HS-5 (cell line): Measurements from ENCODE around the gene FFAR3.
"Not testable (repeated sequence)": the region's sequence is repeated elsewhere in the genome, so short reads cannot be mapped to it uniquely, and the experiment has no call there.

Experiments used
- DNase-seq: peaks from one replicate; pipeline ENCODE4 v3.0.0-alpha.2; 2012; ENCODE audit warnings: low read depth

The FFAR3 gene

DNA sequence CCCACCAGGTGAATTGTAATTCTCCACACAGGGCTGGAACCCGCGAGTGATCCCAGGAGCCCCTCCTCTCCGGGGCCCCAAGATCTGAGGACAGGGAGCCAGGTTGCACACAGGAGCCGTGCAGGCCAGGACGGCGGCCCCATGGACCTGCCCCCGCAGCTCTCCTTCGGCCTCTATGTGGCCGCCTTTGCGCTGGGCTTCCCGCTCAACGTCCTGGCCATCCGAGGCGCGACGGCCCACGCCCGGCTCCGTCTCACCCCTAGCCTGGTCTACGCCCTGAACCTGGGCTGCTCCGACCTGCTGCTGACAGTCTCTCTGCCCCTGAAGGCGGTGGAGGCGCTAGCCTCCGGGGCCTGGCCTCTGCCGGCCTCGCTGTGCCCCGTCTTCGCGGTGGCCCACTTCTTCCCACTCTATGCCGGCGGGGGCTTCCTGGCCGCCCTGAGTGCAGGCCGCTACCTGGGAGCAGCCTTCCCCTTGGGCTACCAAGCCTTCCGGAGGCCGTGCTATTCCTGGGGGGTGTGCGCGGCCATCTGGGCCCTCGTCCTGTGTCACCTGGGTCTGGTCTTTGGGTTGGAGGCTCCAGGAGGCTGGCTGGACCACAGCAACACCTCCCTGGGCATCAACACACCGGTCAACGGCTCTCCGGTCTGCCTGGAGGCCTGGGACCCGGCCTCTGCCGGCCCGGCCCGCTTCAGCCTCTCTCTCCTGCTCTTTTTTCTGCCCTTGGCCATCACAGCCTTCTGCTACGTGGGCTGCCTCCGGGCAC is 6.7 kb upstream of the FFAR3 start:
- DNase-seq = no peak

DNA sequence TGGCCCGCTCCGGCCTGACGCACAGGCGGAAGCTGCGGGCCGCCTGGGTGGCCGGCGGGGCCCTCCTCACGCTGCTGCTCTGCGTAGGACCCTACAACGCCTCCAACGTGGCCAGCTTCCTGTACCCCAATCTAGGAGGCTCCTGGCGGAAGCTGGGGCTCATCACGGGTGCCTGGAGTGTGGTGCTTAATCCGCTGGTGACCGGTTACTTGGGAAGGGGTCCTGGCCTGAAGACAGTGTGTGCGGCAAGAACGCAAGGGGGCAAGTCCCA is 6.1 kb upstream of the FFAR3 start:
- no peak for DNase-seq

DNA sequence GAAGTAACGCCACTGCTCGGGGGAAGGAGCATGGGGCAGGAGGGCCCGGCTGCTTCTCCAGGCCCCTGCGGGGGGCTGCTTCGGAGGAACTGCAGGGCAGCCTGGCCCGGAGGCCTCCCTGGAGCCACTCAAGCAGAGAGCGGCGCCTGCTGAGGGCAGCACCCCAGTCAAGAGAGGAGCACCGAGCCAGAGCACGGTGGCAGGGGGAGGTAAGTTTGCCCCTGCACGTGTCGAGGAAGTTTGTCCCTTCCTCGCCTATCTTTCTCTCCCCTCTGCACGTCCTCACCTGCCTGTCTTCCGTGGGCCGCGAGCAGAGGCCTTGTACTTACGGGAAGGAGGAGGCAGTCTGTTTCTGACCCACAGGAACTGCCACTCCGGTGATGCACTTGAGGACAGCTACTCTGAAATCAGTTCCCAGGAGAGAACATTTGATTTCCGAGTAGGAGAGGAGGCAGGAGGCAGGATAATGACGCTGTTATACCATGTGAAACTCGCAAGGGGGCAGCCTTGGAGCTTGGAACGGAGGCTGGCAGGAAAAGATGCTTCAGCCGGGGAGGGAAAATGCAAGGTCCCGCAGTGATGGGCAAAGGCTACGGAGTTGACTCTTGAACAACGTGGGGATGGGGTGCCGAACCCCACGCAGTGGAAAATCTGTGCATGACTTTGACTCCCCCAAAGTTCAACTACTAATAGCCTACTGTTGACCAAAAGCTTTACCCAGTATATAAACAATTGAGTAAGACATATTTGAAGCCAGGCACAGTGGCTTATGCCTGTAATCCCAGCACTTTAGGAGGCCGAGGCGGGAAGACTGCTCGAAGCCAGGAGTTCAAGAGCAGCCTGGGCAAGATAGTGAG is 5.6 kb upstream of the FFAR3 start:
- peak; percentile 42 for DNase-seq

DNA sequence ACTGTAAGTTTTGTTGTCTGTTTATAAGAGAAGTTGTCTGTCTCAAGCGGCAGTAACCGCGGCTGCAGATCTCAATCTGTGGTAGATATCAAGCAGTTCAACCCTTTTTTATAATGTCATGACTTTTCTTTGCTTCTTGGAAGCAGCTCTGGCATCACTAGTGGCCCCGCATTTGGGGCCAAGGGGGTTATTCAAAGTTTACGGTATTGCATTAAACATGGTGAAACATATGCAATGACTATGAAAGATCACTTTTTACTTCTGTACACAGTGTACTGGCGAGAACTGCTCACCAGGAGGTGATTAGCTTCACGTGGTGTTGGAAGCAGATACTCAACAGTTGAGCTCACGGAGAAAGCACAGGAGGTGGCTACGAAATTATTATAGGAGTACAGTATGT is 4.6 kb upstream of the FFAR3 start:
- DNase-seq = no peak

DNA sequence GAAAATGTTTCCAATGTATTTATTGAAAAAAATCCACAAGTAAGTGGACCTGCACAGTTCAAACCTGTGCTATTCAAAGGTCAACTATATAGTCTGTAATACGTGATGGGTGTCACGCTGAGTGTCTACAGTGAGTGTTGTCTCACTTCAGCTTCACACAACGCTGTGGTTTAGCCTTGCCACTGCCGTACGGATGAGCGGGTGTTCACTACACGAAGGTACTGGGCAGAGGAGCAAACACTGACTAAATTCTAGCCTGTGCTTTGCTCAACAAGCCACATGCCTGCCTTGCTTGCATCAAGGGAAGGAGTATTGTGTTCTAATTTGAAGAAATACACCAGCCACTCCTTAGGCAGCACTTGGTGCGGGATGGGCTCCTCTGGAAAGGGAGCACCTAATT is 3.4 kb upstream of the FFAR3 start:
- no peak for DNase-seq

DNA sequence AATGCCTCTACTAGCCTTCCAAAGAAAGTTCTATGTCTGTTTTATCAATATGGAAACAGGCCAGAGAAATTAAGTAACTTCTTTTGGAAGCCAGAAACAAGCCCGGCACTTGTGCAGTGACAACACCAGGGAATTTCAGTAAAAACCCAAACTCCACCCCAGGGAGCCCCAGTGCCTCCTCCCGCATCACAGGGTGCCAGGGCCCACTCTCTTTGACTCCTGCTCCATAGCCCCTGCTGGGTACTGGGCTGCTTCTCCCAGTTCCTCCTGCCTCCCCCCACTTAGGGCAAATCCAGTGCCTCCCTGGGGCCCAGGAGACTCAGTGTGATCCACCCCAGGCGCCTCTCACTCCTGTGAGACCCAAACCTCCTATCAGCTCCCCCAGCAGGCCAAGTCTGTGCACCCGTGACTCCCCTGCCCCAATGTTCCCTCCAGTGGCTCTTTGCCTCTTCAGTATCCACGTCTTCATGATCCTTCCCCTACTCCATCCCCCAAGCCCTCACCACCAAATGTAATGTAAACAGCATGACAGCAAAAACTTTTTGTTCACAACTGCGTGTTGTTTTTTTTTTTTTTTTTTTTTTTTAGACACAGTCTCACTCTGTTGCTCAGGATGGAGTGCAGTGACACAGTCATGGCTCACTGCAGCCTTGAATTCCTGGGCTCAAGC is 2.3 kb upstream of the FFAR3 start:
- DNase-seq = no peak

DNA sequence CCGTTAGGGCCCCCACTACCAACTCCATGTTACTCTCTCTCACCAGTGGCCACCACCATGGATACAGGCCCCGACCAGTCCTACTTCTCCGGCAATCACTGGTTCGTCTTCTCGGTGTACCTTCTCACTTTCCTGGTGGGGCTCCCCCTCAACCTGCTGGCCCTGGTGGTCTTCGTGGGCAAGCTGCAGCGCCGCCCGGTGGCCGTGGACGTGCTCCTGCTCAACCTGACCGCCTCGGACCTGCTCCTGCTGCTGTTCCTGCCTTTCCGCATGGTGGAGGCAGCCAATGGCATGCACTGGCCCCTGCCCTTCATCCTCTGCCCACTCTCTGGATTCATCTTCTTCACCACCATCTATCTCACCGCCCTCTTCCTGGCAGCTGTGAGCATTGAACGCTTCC is 574 bp downstream of the FFAR3 start:
- not testable (repeated sequence) for DNase-seq

DNA sequence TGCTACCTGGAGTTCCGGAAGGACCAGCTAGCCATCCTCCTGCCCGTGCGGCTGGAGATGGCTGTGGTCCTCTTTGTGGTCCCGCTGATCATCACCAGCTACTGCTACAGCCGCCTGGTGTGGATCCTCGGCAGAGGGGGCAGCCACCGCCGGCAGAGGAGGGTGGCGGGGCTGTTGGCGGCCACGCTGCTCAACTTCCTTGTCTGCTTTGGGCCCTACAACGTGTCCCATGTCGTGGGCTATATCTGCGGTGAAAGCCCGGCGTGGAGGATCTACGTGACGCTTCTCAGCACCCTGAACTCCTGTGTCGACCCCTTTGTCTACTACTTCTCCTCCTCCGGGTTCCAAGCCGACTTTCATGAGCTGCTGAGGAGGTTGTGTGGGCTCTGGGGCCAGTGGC is 1.1 kb downstream of the FFAR3 start:
- DNase-seq = not testable (repeated sequence)

DNA sequence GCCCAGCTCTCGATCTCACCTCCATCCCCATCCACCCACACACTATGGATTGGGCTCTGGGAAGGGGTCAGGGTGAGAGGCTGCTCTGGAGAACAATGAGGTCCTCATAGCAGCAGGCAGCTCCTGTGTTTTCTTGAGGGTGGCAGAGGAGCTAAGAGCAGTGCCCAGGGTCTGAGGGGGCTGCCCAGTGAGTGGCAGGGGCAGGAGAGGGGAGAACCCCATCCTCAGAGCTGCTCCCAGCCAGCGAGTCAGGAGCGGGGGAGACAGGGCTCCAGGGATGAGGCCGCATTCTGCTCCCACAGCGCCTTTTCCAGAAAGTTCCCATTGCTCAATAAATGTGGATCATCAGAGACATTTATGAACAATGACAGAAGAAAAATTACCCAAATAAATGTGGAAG is 1.8 kb downstream of the FFAR3 start:
- not testable (repeated sequence) for DNase-seq

DNA sequence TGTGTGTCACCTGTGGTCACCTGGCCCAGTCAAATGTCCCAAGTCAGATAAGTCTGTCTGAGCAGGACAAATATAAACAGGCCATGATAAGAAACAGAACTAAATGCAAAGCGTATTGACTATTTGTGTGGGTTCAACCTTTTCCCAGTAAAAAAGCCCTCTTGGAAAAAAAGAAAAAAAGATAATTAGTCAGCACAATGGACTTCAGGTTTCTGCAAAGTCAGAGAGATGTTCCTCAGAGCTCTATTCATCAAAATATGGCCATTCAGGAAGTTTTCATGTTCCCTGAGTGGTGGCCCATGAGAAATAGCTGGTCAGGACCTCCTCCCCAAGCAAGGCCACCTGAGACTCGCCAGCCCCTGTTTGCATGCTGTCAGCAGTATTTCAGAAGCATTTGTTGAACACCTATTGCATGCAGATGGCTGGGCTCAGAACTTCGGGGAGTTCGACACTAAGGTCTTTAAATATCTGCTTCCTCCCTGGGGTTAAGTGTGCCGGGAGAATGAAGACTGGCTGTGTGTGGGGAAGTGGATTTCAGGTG is 2.7 kb downstream of the FFAR3 start:
- no peak for DNase-seq

DNA sequence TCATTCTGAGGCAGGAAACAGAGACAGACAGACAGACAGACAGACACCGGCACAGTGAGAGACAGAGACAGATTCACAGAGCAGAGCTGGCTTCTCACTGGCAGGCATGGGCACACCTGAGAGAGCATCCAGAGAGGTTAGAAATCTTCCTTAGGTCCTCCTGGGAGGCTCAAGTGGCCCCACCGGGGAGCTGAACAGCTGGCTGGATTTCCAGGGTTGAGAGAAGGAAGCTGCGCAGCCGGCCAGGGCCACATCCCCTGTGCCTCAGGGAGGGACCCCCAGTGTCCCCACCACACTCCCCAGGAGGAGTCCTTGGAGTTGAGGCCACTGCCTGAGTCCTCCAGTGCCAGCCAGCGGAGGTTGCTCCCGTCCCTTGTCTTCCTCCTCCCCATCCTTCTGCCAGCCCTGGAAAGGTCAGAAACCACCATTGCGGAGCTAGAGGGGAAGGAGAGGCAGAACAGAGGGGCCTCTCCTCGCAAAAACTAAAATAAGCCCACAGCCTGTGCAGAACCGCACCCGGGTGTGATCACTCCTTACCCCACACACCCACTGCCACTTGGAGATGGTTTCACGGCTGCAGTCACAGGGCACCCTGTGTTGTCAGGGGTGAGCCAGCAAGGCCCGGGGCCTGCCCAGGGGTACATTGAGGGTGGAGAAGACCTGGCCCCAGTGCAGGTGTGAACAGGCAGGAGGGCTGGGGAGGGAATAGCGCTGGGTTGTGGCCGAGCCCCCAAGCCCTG is 4.2 kb downstream of the FFAR3 start:
- DNase-seq = no peak

DNA sequence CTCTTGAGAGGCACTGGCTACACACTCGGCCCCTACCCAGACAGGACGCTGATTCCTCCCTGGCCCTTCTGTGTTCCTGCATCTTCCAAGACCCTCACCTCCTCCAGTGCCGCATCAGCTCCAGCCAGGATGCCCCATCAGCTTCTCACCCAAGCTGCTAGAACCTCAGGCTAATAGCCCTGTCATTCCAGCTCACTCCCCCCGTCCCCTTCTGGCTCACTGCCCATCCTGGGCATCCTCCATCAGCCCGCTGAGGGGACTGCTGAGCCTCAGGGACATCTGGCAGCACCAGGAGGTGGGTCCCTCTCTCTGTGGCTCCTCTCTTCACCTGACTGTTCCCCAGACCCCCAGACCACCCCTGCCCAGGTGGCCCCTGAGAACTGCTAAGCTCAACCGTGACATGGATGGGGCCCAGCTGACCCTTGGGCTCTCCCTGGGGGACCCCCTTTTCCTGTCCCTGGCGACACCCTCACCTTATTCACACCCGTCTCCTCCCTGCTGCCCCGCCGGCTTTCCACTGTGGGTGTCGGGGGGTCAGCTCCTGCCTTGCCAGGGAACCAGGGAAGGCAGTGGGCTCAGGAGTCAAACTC is 4.8 kb downstream of the FFAR3 start:
- DNase-seq = no peak

DNA sequence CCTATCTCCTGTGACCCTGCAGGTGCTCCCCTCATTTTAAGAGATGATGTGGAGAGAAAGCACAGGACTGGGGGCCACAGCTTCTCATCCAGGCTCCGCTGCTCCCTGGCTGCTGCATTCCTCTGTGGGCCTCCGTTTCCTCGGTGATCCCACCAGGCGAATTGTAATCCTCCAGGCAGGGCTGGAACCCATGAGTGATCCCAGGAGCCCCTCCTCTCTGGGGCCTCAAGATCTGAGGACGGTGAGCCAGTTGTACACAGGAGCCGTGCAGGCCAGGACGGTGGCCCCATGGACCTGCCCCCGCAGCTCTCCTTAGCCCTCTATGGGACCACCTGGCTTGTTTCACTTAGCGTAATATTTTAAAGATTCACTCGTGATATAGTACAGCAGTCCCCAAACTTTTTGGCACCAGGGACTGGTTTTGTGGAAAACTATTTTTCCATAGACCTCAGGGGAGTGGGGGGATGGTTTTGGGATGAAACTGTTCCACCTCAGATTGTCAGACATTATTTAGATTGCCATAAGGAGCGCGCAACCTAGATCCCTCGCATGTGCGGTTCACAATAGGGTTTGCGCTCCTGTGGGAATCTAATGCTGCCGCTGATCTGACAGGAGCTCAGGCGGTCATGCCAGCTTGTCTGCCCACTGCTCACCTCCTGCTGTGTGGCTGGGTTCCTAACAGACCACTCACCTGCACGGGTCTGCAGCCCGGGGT is 5.6 kb downstream of the FFAR3 start:
- DNase-seq = no peak

DNA sequence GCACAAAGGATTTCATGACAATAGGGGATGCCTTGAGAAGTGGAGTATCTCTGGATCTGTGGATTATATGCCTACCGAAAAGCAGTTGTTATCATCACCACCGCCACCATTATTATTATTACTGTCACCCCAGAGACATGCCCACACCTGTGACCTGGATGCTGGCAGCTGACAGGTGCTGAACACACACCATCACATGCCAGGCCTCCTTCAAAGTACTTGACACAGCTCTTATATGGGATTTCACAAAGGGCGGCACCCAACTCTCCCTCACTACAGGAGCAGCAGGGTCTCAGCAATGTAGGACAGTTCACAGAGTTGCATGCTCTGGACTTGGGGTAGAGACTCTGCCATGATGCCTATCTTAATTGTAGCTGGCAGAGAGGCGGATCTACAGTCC is 7.0 kb downstream of the FFAR3 start:
- no peak for DNase-seq

DNA sequence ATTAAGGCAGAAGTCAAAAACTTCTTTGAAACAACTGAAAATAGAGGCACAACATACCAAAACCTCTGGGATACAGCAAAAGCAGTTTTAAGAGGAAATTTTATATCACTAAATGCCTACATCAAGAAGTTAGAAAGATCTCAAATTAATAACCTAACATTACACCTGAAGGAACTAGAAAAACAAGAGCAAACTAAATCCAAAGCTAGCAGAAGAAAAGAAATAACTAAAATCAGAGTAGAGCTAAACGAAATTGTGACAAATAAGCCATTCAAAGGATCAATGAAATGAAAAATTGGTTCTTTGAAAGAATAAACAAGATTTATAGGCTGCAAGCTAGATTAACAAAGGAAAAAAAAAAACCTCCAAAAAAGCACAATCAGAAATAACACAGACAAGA is 10.1 kb downstream of the FFAR3 start:
- no peak for DNase-seq

DNA sequence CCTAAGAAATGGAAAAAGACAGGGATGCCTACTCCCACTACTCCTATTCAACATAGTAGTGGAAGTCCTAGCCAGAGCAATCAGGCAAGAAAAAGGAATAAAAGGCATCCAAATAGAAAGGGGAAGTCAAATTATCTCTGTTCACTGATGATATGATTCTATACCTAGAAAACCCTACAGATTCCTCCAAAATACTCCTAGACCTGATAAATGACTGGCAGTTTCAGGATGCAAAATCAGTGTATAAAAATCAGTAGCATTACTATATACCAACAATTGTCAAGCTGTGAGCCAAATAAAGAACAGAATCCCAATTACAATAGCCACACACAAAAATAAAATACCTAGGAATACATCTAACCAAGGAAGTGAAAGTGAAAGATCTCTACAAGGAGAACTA is 11.3 kb downstream of the FFAR3 start:
- no peak for DNase-seq

DNA sequence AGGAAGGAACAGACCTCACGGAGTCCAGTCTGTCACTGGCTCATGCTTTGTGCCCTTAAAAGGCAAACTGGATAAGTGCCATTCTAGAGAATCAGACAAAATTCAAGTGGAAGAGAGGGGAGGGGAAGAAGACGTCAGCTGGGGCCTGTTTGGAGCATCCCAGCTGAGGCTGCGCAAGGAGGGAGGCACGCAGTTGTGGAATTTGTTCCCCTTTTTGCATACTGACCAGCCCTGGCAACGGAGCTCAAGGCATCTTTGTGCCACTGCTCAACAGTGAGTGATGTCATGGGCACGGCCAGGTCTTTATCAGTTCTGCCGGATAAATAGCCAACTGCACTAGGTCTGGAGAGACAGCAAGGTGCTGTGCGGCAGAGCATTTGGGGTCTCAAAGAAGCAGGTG is 12.5 kb downstream of the FFAR3 start, which contains the start of gene GPR42:
TSS of gene GPR42 (plus strand) at position 347 of the 400 bp plus-strand sequence. CDS start 292 bp downstream, outside the sequence.
- DNase-seq = no peak

DNA sequence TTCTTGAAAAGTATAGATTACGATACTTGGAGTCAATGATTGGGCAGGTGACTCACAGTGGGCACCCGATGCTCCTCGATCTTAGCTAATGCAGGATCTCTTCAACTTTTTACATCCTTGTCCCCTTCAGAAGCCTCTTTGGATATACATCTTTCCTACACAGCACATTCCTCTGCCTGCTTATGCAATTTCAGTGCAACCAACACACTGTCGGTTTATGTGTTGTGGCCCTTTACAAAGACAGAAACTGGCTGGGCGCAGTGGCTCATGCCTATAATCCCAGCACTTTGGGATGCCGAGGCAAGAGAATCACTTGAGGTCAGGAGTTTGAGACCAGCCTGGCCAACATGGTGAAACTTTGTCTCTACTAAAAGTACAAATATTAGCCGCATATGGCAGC is 15.2 kb downstream of the FFAR3 start:
- no peak for DNase-seq

DNA sequence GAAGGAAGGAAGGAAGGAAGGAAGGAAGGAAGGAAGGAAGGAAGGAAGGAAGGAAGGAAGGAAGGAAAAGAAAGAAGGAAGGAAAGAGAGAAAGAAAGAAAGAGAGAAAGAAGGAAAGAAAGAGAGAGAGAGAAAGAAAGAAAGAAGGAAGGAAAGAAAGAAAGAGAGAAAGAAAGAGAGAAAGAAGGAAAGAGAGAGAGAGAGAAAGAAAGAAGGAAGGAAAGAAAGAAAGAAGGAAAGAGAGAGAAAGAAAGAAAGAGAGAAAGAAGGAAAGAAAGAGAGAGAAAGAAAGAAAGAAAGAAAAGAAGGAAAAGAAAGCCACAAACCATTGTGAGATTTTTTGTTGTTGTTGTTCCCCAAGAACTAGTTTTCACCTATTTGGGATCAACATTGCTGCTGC is 15.8 kb downstream of the FFAR3 start:
- DNase-seq = not testable (repeated sequence)

DNA sequence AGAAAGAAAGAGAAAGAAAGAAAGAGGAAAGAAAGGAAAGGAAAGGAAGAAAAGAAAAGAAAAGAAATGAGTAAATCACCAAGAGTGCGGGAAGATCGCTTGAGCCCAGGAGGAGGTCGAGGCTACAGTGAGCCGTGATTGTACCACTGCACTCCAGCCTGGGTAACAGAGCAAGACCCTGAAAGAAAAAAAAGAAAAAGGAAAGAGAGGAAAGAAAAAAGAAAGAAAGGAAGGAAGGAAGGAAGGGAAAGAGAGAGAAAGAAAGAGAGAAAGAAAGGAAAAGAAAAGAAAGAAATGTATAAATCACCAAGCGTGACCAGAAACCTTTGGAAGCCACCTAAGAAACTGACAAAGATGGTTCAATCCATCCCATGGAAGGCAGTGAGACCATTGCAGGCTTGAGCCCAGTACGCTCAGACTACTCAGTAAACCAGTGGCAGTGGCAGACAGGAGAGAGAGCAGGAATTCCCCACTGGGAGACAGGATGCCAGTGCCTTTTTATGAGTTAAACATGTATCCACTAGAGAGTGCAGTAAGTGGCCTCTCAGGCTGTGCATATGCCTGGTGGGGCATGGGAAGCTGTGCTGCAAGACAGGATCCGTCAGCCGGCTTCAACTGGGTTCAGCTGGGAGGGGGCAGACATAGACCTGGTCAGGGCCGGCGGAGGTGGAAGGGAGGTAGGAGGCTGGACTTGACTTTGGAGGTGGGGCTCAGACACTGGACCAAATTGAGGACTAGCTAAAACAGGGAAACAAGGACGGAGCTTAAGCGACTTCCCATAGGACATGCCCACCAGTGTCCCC is 17.4 kb downstream of the FFAR3 start:
- no peak for DNase-seq
